RWPE1 (cell line): Measurements from ENCODE around the gene RXYLT1.

Experiments
- CTCF ChIA-PET: fragments of 350-600 bp; sonication (Branson Sonifier 250); formaldehyde crosslinking; extraction: SDS; loops from one replicate; lab custom pipeline; 2021; lab: Yijun Ruan, JAX
- POLR2A ChIA-PET: fragments of 400-600 bp; formaldehyde crosslinking; extraction: SDS; loops from one replicate; lab custom pipeline; 2020; ENCODE audit warnings: antibody characterized with exemption; ENCODE audit not compliant: low non-redundant PET; lab: Yijun Ruan, JAX
- DNase-seq: peaks from one replicate; pipeline ENCODE4 v3.0.0; 2012; ENCODE audit warnings: low spot score
- H3K27ac ChIP-seq: fragments of 450-650 bp; 2 replicates; pipeline ENCODE4 v1.5.1; 2017
- TF ChIP-seq, protein P1 (sequence below): fragments of 450-650 bp; conservative IDR thresholded peaks from 2 replicates; pipeline ENCODE4 v1.5.1; 2017; ENCODE audit warnings: low read depth, mild to moderate bottlenecking

The RXYLT1 gene

DNA sequence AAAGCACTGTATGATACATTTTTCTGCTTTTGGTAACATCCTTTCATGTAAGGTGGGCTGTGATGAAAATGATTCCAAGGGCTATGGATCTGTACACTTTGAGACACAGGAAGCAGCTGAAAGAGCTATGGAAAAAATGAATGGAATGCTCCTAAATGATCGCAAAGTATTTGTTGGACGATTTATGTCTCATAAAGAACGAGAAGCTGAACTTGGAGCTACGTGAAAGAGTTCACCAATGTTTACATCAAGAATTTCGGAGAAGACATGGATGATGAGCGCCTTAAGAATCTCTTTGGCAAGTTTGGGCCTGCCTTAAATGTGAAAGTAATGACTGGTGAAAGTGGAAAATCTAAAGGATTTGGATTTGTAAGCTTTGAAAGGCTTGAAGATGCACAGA, 42.6 kb downstream of the RXYLT1 start:
- DNase-seq: peak; percentile 44
- ChIA-PET CTCF (interaction anchor here (0.8 kb wide), 1 partner anchor 434 kb away, joined by 3 read pairs; no protein-coding TSS in a partner anchor), POLR2A (no interaction called here)
- H3K27ac ChIP-seq: peak overlapping the region; percentile 75
- TF ChIP-seq, protein P1, sequence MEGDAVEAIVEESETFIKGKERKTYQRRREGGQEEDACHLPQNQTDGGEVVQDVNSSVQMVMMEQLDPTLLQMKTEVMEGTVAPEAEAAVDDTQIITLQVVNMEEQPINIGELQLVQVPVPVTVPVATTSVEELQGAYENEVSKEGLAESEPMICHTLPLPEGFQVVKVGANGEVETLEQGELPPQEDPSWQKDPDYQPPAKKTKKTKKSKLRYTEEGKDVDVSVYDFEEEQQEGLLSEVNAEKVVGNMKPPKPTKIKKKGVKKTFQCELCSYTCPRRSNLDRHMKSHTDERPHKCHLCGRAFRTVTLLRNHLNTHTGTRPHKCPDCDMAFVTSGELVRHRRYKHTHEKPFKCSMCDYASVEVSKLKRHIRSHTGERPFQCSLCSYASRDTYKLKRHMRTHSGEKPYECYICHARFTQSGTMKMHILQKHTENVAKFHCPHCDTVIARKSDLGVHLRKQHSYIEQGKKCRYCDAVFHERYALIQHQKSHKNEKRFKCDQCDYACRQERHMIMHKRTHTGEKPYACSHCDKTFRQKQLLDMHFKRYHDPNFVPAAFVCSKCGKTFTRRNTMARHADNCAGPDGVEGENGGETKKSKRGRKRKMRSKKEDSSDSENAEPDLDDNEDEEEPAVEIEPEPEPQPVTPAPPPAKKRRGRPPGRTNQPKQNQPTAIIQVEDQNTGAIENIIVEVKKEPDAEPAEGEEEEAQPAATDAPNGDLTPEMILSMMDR: no peak

DNA sequence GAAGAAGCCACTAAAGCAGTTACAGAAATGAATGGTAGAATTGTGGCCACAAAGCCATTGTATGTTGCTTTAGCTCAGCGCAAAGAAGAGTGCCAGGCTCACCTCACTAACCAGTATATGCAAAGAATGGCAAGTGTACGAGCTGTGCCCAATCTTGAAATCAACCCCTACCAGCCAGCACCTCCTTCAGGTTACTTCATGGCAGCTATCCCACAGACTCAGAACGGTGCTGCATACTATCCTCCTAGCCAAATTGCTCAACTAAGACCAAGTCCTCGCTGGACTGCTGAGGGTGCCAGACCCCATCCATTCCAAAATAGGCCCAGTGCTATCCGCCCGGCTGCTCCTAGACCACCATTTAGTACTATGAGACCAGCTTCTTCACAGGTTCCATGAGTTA, 43.3 kb downstream of the RXYLT1 start:
- no peak for DNase-seq
- POLR2A ChIA-PET: no interaction called here
- TF ChIP-seq, protein P1: no peak
- no peak overlapping the region for H3K27ac ChIP-seq
- CTCF ChIA-PET: interaction anchor here (0.8 kb wide), 1 partner anchor 433 kb away, joined by 3 read pairs; no protein-coding TSS in a partner anchor

DNA sequence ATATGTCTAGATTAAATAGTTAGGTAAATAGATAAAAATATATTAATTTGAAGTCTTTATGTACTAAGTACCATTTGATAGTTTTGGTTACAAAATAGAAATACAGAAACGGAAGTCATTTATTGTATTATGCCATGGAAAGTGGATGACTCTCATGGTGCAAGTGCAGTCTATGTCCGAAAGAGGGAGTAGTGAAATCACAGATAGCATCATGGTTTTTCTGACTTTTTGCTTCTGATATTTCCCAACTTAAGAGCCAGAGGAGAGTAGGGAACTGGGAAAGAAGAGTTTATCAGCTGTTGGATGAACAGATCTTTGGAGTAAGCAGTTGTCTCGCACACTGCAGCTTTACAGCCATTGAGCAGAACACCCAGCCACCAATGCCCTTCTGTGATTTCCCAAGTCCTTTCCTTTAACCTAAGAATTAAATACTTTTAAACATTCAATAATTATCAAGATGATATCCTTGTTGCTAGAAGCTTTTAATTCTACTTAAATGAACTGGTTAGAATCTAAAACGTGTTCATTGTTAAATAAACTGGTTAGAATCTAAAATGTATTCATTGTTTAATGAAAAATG, 46.4 kb downstream of the RXYLT1 start:
- POLR2A ChIA-PET: no interaction called here
- H3K27ac ChIP-seq: no peak overlapping the region
- CTCF ChIA-PET: interaction anchor here (0.6 to 0.8 kb wide), 4 partner anchors 11 to 414 kb away, joined by 3 to 5 read pairs (median 3); no protein-coding TSS in a partner anchor
- peak; percentile 72 for DNase-seq
- TF ChIP-seq, protein P1: peak; percentile 87

DNA sequence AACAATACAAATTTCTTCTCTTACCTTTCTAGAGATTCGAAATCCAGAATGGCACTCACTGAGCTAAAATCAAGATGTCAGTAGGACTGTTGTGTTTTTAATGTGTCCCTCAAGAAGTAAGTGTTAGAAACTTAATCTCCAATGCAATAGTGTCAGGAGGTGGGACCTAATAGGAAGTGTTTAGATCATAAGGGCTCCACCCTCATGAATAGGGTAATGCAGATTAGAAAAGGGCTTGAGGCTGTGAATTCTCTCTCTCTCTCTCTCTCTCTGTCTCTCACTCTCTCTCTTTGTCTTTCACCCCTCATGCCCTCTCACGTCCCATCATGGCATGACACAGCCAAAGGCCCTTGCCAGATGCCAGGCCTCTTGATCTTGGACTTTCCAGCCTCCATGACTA, 49.2 kb downstream of the RXYLT1 start:
- no peak for DNase-seq
- H3K27ac ChIP-seq: no peak overlapping the region
- ChIA-PET POLR2A (no interaction called here), CTCF (no interaction called here)
- TF ChIP-seq, protein P1: no peak

DNA sequence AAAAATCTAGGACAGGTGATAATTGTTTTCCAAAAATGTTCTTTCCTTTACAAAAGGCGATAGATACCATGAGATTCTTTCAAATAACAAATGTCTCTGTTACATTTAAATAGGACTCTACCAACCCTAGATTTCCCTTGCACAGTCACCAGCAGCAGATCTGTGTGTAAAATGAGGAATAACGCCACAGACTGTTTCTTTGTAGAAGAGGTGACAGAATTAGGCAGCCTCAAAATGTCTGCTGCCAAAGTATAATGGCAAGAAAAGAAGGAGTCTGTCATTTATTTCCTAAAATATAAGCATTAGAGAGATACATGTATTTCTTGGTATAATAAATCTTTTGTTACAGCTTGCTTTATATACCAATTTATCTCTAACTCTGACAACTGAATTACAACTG, 56.3 kb downstream of the RXYLT1 start:
- TF ChIP-seq, protein P1: no peak
- POLR2A ChIA-PET: no interaction called here
- DNase-seq: no peak
- no peak overlapping the region for H3K27ac ChIP-seq
- CTCF ChIA-PET: interaction anchor here (1.4 kb wide), 1 partner anchor 420 kb away, joined by 4 read pairs; no protein-coding TSS in a partner anchor

DNA sequence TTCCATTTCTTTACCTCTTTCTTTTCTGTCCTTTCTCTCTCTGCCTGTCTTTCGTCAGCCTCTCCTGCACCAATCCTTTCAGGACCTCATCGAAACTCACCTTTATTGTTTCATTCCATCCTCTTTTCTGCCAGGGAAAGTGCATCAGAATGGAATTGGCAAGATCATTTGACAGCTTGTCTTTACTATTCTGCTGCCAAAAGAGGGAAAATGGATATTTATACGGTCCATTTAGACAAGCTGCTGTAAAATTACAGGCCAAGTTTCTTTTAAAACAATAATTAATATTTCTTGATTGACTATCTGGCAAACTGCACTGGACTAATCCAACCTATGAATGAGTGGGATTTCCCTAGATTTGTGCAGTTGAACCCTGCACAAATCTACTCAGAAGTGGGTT, 57.2 kb downstream of the RXYLT1 start:
- ChIA-PET POLR2A (interaction anchor here (0.9 kb wide), 1 partner anchor 421 kb away, joined by 3 read pairs; no protein-coding TSS in a partner anchor), CTCF (interaction anchor here (1.4 kb wide), 1 partner anchor 419 kb away, joined by 4 read pairs; no protein-coding TSS in a partner anchor)
- DNase-seq: no peak
- no peak overlapping the region for H3K27ac ChIP-seq
- TF ChIP-seq, protein P1: no peak
